ENCODE data around the gene TGDS. TPM values are rescaled to one million over a fixed set of nuclear protein-coding genes. Genes with fewer than 3 reads are reported as not detected.
"Not testable (repeated sequence)": the region's sequence is repeated elsewhere in the genome, so short reads cannot be mapped to it uniquely, and the experiment has no call there.

The TGDS gene
- total RNA-seq, 1 donor from 2014 or later = 8.4 TPM

GRCh38 chr13:94556041-94556440 is 39.9 kb downstream of the TGDS start:
- no peak for ATAC-seq
- DNase-seq (ENCODE audit: low spot score) = no peak

- DNase-seq (ENCODE audit: low spot score) (no peak), ATAC-seq (no peak)
These were observed 42.2 kb downstream of the TGDS start for GRCh38 chr13:94553766-94554165.

- ATAC-seq (no peak), DNase-seq (ENCODE audit: low spot score) (no peak)
These were observed 43.9 kb downstream of the TGDS start for GRCh38 chr13:94552095-94552494.

GRCh38 chr13:94550062-94550738 is 45.8 kb downstream of the TGDS start:
- DNase-seq (ENCODE audit: low spot score) (no peak), ATAC-seq (peak; percentile 54)

- DNase-seq (ENCODE audit: low spot score) = peak; percentile 89
- peak; percentile 87 for ATAC-seq
These were observed 46.5 kb downstream of the TGDS start for GRCh38 chr13:94549232-94550061.

GRCh38 chr13:94548821-94549231 is 47.1 kb downstream of the TGDS start:
- peak; percentile 66 for DNase-seq (ENCODE audit: low spot score)

GRCh38 chr13:94548382-94548781 is 47.6 kb downstream of the TGDS start:
- no peak for ATAC-seq
- no peak for DNase-seq (ENCODE audit: low spot score)

More at GRCh38 chr13:94548821-94549231, 47.1 kb downstream of the TGDS start:
- ATAC-seq = peak; percentile 75

- DNase-seq (ENCODE audit: low spot score) = no peak
These were observed 49.7 kb downstream of the TGDS start for GRCh38 chr13:94546061-94546839.

GRCh38 chr13:94544922-94545321 is 51.0 kb downstream of the TGDS start:
- DNase-seq (ENCODE audit: low spot score) (no peak), ATAC-seq (no peak)

More at GRCh38 chr13:94546061-94546839, 49.7 kb downstream of the TGDS start:
- no peak for ATAC-seq

GRCh38 chr13:94542917-94543316 is 53.0 kb downstream of the TGDS start:
- DNase-seq (ENCODE audit: low spot score) = no peak

GRCh38 chr13:94537740-94538630 is 58.0 kb downstream of the TGDS start:
- DNase-seq (ENCODE audit: low spot score) (no peak), ATAC-seq (no peak)

More at GRCh38 chr13:94542917-94543316, 53.0 kb downstream of the TGDS start:
- no peak for ATAC-seq

- no peak for ATAC-seq
These were observed 60.2 kb downstream of the TGDS start for GRCh38 chr13:94535775-94536174.

GRCh38 chr13:94535231-94535630 is 60.7 kb downstream of the TGDS start:
- ATAC-seq (no peak), DNase-seq (ENCODE audit: low spot score) (no peak)

More at GRCh38 chr13:94535775-94536174, 60.2 kb downstream of the TGDS start:
- no peak for DNase-seq (ENCODE audit: low spot score)

GRCh38 chr13:94534166-94534565 is 61.8 kb downstream of the TGDS start:
- DNase-seq (ENCODE audit: low spot score) (no peak), ATAC-seq (no peak)

- not testable (repeated sequence) for ATAC-seq; DNase-seq (ENCODE audit: low spot score)
These were observed 63.7 kb downstream of the TGDS start for GRCh38 chr13:94532278-94532677.

- not testable (repeated sequence) for ATAC-seq; DNase-seq (ENCODE audit: low spot score)
These were observed 69.0 kb downstream of the TGDS start for GRCh38 chr13:94526956-94527355.

GRCh38 chr13:94525781-94526180 is 70.2 kb downstream of the TGDS start:
- ATAC-seq = peak; percentile 97

GRCh38 chr13:94524407-94524806 is 71.5 kb downstream of the TGDS start:
- no peak for ATAC-seq
- DNase-seq (ENCODE audit: low spot score) = no peak

More at GRCh38 chr13:94525781-94526180, 70.2 kb downstream of the TGDS start:
- peak; percentile 54 for DNase-seq (ENCODE audit: low spot score)
